BLaER1 (cell line): Measurements from ENCODE around the gene EVA1C.

Source experiments
- H3K27ac ChIP-seq: shearing (Covaris generic); formaldehyde crosslinking; 2 replicates; pipeline ENCODE4 v1.8.1; 2022
- H3K27me3 ChIP-seq: shearing (Covaris generic); formaldehyde crosslinking; 2 replicates; pipeline ENCODE4 v1.8.1; 2022
- H3K36me3 ChIP-seq: shearing (Covaris generic); formaldehyde crosslinking; 2 replicates; pipeline ENCODE4 v1.8.1; 2022
- H3K4me1 ChIP-seq: shearing (Covaris generic); formaldehyde crosslinking; 2 replicates; pipeline ENCODE4 v1.8.1; 2022
- H3K4me2 ChIP-seq: shearing (Covaris generic); formaldehyde crosslinking; 2 replicates; pipeline ENCODE4 v1.8.1; 2022
- H3K4me3 ChIP-seq: shearing (Covaris generic); formaldehyde crosslinking; 2 replicates; pipeline ENCODE4 v1.8.1; 2022
- H3K9ac ChIP-seq: shearing (Covaris generic); formaldehyde crosslinking; 2 replicates; pipeline ENCODE4 v1.8.1; 2022
- H3K9me3 ChIP-seq: shearing (Covaris generic); formaldehyde crosslinking; 2 replicates; pipeline ENCODE4 v1.8.1; 2022
- H4K20me1 ChIP-seq: shearing (Covaris generic); formaldehyde crosslinking; 2 replicates; pipeline ENCODE4 v1.8.1; 2022
- Cebpa-rat ChIP-seq: shearing (Covaris generic); IDR thresholded peaks from 2 replicates; pipeline ENCODE4 v1.8.1; 2022

Gene EVA1C

GRCh38 chr21:32372755-32373154, 39.8 kb upstream of the EVA1C start:
- H3K27ac ChIP-seq, result no peak overlapping the region

GRCh38 chr21:32377506-32377905, 35.0 kb upstream of the EVA1C start:
- Histone ChIP-seq H3K4me3 (no peak overlapping the region), H3K27me3 (no peaks in the 10 kb centered on the region), H4K20me1 (peaks cover 60% of the 10 kb centered on the region), H3K4me2 (no peak overlapping the region), H3K9me3 (no peaks in the 10 kb centered on the region), H3K9ac (no peak overlapping the region), H3K27ac (no peak overlapping the region), H3K36me3 (peaks cover 92% of the 10 kb centered on the region), H3K4me1 (peaks cover 23% of the 10 kb centered on the region)
- no peak for TF ChIP-seq Cebpa-rat

More at GRCh38 chr21:32372755-32373154, 39.8 kb upstream of the EVA1C start:
- no peak for TF ChIP-seq Cebpa-rat
- Histone ChIP-seq H3K36me3 (peaks cover 88% of the 10 kb centered on the region), H3K4me1 (peaks cover 23% of the 10 kb centered on the region), H4K20me1 (peaks cover 32% of the 10 kb centered on the region), H3K4me3 (no peak overlapping the region), H3K4me2 (no peak overlapping the region), H3K9me3 (no peaks in the 10 kb centered on the region), H3K9ac (no peak overlapping the region), H3K27me3 (no peaks in the 10 kb centered on the region)

GRCh38 chr21:32377991-32378390, 34.5 kb upstream of the EVA1C start:
- Histone ChIP-seq H3K36me3 (peaks cover 92% of the 10 kb centered on the region), H3K27ac (no peak overlapping the region)
- TF ChIP-seq Cebpa-rat, result no peak

GRCh38 chr21:32378956-32379355, 33.5 kb upstream of the EVA1C start:
- H3K9me3 ChIP-seq, result no peaks in the 10 kb centered on the region
- H3K4me3 ChIP-seq, result no peak overlapping the region
- peaks cover 23% of the 10 kb centered on the region for H3K4me1 ChIP-seq
- peaks cover 72% of the 10 kb centered on the region for H4K20me1 ChIP-seq
- no peaks in the 10 kb centered on the region for H3K27me3 ChIP-seq
- H3K9ac ChIP-seq, result no peak overlapping the region
- H3K4me2 ChIP-seq, result no peak overlapping the region
- H3K27ac ChIP-seq, result no peak overlapping the region
- no peak for TF ChIP-seq Cebpa-rat
- H3K36me3 ChIP-seq, result peaks cover 96% of the 10 kb centered on the region

More at GRCh38 chr21:32377991-32378390, 34.5 kb upstream of the EVA1C start:
- H3K4me2 ChIP-seq, result no peak overlapping the region
- no peak overlapping the region for H3K4me3 ChIP-seq
- no peak overlapping the region for H3K9ac ChIP-seq
- no peaks in the 10 kb centered on the region for H3K27me3 ChIP-seq
- H4K20me1 ChIP-seq, result peaks cover 62% of the 10 kb centered on the region
- H3K4me1 ChIP-seq, result peaks cover 23% of the 10 kb centered on the region
- H3K9me3 ChIP-seq, result no peaks in the 10 kb centered on the region

- H3K4me1 ChIP-seq, result peaks cover 3% of the 10 kb centered on the region; the same call in 1 of the 2 replicates
- H4K20me1 ChIP-seq, result peaks cover 81% of the 10 kb centered on the region
- no peaks in the 10 kb centered on the region for H3K9me3 ChIP-seq
- TF ChIP-seq Cebpa-rat, result no peak
- no peak overlapping the region for H3K27ac ChIP-seq
- H3K9ac ChIP-seq, result no peak overlapping the region
- peaks cover 100% of the 10 kb centered on the region for H3K36me3 ChIP-seq
- no peak overlapping the region for H3K4me3 ChIP-seq
- H3K4me2 ChIP-seq, result no peak overlapping the region
- no peaks in the 10 kb centered on the region for H3K27me3 ChIP-seq
These were observed 31.6 kb upstream of the EVA1C start for GRCh38 chr21:32380940-32381339.

GRCh38 chr21:32381571-32381970, 30.9 kb upstream of the EVA1C start:
- no peaks in the 10 kb centered on the region for H3K9me3 ChIP-seq
- no peaks in the 10 kb centered on the region for H3K4me1 ChIP-seq
- H3K4me2 ChIP-seq, result no peak overlapping the region
- H3K27ac ChIP-seq, result no peak overlapping the region
- H3K27me3 ChIP-seq, result no peaks in the 10 kb centered on the region
- peaks cover 100% of the 10 kb centered on the region for H3K36me3 ChIP-seq
- peaks cover 87% of the 10 kb centered on the region for H4K20me1 ChIP-seq
- H3K9ac ChIP-seq, result no peak overlapping the region
- TF ChIP-seq Cebpa-rat, result no peak
- no peak overlapping the region for H3K4me3 ChIP-seq

GRCh38 chr21:32382108-32382644, 30.3 kb upstream of the EVA1C start:
- peaks cover 100% of the 10 kb centered on the region for H3K36me3 ChIP-seq
- no peak overlapping the region for H3K27ac ChIP-seq
- H4K20me1 ChIP-seq, result peaks cover 89% of the 10 kb centered on the region
- no peaks in the 10 kb centered on the region for H3K9me3 ChIP-seq
- H3K4me2 ChIP-seq, result no peak overlapping the region
- H3K4me3 ChIP-seq, result no peak overlapping the region
- H3K9ac ChIP-seq, result no peak overlapping the region
- no peaks in the 10 kb centered on the region for H3K27me3 ChIP-seq
- H3K4me1 ChIP-seq, result no peaks in the 10 kb centered on the region
- no peak for TF ChIP-seq Cebpa-rat

GRCh38 chr21:32383812-32384211, 28.7 kb upstream of the EVA1C start:
- peaks cover 98% of the 10 kb centered on the region for H3K36me3 ChIP-seq
- no peaks in the 10 kb centered on the region for H3K9me3 ChIP-seq
- TF ChIP-seq Cebpa-rat, result no peak
- H3K27me3 ChIP-seq, result no peaks in the 10 kb centered on the region
- H3K4me2 ChIP-seq, result no peak overlapping the region
- no peaks in the 10 kb centered on the region for H3K4me1 ChIP-seq
- peaks cover 92% of the 10 kb centered on the region for H4K20me1 ChIP-seq
- H3K9ac ChIP-seq, result no peak overlapping the region
- H3K4me3 ChIP-seq, result no peak overlapping the region
- H3K27ac ChIP-seq, result no peak overlapping the region

GRCh38 chr21:32386195-32386870, 26.2 kb upstream of the EVA1C start:
- no peak overlapping the region for H3K4me2 ChIP-seq
- no peaks in the 10 kb centered on the region for H3K9me3 ChIP-seq
- H3K4me1 ChIP-seq, result peaks cover 2% of the 10 kb centered on the region
- H3K9ac ChIP-seq, result no peak overlapping the region
- H3K36me3 ChIP-seq, result peaks cover 91% of the 10 kb centered on the region
- no peaks in the 10 kb centered on the region for H3K27me3 ChIP-seq
- no peak overlapping the region for H3K27ac ChIP-seq
- H3K4me3 ChIP-seq, result no peak overlapping the region
- TF ChIP-seq Cebpa-rat, result no peak
- peaks cover 87% of the 10 kb centered on the region for H4K20me1 ChIP-seq

- TF ChIP-seq Cebpa-rat, result no peak
- peaks cover 86% of the 10 kb centered on the region for H3K36me3 ChIP-seq
- peaks cover 88% of the 10 kb centered on the region for H4K20me1 ChIP-seq
These were observed 25.4 kb upstream of the EVA1C start for GRCh38 chr21:32387151-32387550.

More at GRCh38 chr21:32387151-32387550, 25.4 kb upstream of the EVA1C start:
- Histone ChIP-seq H3K4me3 (no peak overlapping the region), H3K27ac (no peak overlapping the region), H3K27me3 (no peaks in the 10 kb centered on the region), H3K9me3 (no peaks in the 10 kb centered on the region), H3K4me2 (no peak overlapping the region), H3K4me1 (peaks cover 10% of the 10 kb centered on the region), H3K9ac (no peak overlapping the region)
